GM23338 (cell line): Measurements from ENCODE around the gene DLGAP4. TPM values are rescaled to one million over a fixed set of nuclear protein-coding genes. Genes with fewer than 3 reads are reported as not detected.

Source experiments
- ATAC-seq: fragments of 200-7000 bp; cut with Tn5 transposase; 3 replicates; pipeline ENCODE4 v1.9.1; 2020
- DNase-seq: peaks from one replicate; pipeline ENCODE4 v3.0.0-alpha.2; 2015; ENCODE audit warnings: low spot score
- H2AFZ ChIP-seq: fragments of 200-600 bp; sonication (generic); 2 replicates; pipeline ENCODE4 v1.8.0; 2016; ENCODE audit warnings: antibody characterized with exemption, mild to moderate bottlenecking, moderate library complexity
- H3F3A ChIP-seq: fragments of 200-600 bp; sonication (generic); replicated peaks from 2 replicates; pipeline ENCODE4 v1.8.0; 2017; ENCODE audit warnings: antibody characterized with exemption, mixed run types, low read depth
- H3K27ac ChIP-seq: fragments of 200-600 bp; sonication (generic); 2 replicates; pipeline ENCODE4 v1.6.1; 2016; ENCODE audit warnings: low read depth
- H3K27me3 ChIP-seq: fragments of 200-600 bp; sonication (generic); 2 replicates; pipeline ENCODE4 v1.8.0; 2016; ENCODE audit warnings: mild to moderate bottlenecking, mixed run types, moderate library complexity; ENCODE audit not compliant: insufficient read depth
- H3K36me3 ChIP-seq: fragments of 200-600 bp; sonication (generic); 2 replicates; pipeline ENCODE4 v1.8.0; 2016; ENCODE audit warnings: mild to moderate bottlenecking; ENCODE audit not compliant: insufficient read depth
- H3K4me1 ChIP-seq: fragments of 200-600 bp; sonication (generic); 2 replicates; pipeline ENCODE4 v1.8.0; 2016; ENCODE audit warnings: mild to moderate bottlenecking, moderate library complexity; ENCODE audit not compliant: insufficient read depth
- H3K4me2 ChIP-seq: fragments of 200-600 bp; sonication (generic); 2 replicates; pipeline ENCODE4 v1.7.1; 2017; ENCODE audit warnings: mixed run types
- H3K4me3 ChIP-seq: fragments of 200-600 bp; sonication (generic); 2 replicates; pipeline ENCODE4 v1.6.1; 2016; ENCODE audit warnings: mixed run types
- H3K79me2 ChIP-seq: fragments of 200-600 bp; sonication (generic); replicated peaks from 2 replicates; pipeline ENCODE4 v1.8.0; 2017; ENCODE audit warnings: mild to moderate bottlenecking; ENCODE audit not compliant: insufficient read depth
- H3K9me2 ChIP-seq: fragments of 200-600 bp; sonication (generic); 2 replicates; pipeline ENCODE4 v1.8.0; 2017; ENCODE audit not compliant: insufficient read depth
- H4K20me1 ChIP-seq: fragments of 200-600 bp; sonication (generic); replicated peaks from 2 replicates; pipeline ENCODE4 v1.8.0; 2017; ENCODE audit warnings: mild to moderate bottlenecking; ENCODE audit not compliant: insufficient read depth
- H3K27ac Mint-ChIP-seq: 2 replicates; pipeline ENCODE4 v1.8.0; 2020; ENCODE audit warnings: inconsistent platforms, mild to moderate bottlenecking, moderate library complexity, mixed read lengths
- H3K27me3 Mint-ChIP-seq: 3 replicates; pipeline ENCODE4 v1.8.0; 2022; ENCODE audit warnings: low read depth, mild to moderate bottlenecking, moderate library complexity, mixed read lengths, inconsistent platforms; ENCODE audit not compliant: insufficient read depth, poor library complexity
- H3K36me3 Mint-ChIP-seq: 3 replicates; pipeline ENCODE4 v1.8.0; 2021; ENCODE audit warnings: low read depth, mild to moderate bottlenecking, inconsistent platforms, moderate library complexity, mixed read lengths
- H3K4me1 Mint-ChIP-seq: 3 replicates; pipeline ENCODE4 v1.8.0; 2020; ENCODE audit warnings: mild to moderate bottlenecking, inconsistent platforms, mixed read lengths
- H3K4me3 Mint-ChIP-seq: 3 replicates; pipeline ENCODE4 v1.8.0; 2021; ENCODE audit warnings: moderate library complexity, mild to moderate bottlenecking, inconsistent platforms, mixed read lengths
- H3K9me3 Mint-ChIP-seq: 3 replicates; pipeline ENCODE4 v1.8.0; 2020; ENCODE audit warnings: moderate library complexity, mild to moderate bottlenecking, inconsistent platforms, mixed read lengths
- CTCF ChIP-seq, 2 experiments: fragments of 200-600 bp in 1 of 2; sonication (generic) in 1 of 2; conservative IDR thresholded peaks; 2 replicates each; pipeline versions ENCODE4 v1.5.1 to v1.6.1; 2016 to 2017; ENCODE audit warnings: antibody characterized with exemption in 2 of 2, low read depth in 2 of 2, mild to moderate bottlenecking in 2 of 2, moderate library complexity in 1 of 2
- ETS1 ChIP-seq: IDR thresholded peaks from 2 replicates; pipeline ENCODE4 v1.6.1; 2016; ENCODE audit warnings: antibody characterized with exemption
- EZH2 ChIP-seq: fragments of 200-600 bp; sonication (generic); IDR thresholded peaks from one replicate; pipeline ENCODE4 v1.8.0; 2017; ENCODE audit warnings: antibody characterized with exemption, mild to moderate bottlenecking, low read depth; ENCODE audit not compliant: unreplicated experiment
- EZH2phosphoT487 ChIP-seq: fragments of 200-600 bp; sonication (generic); IDR thresholded peaks from one replicate; pipeline ENCODE4 v1.8.1; 2018; ENCODE audit warnings: antibody characterized with exemption; ENCODE audit not compliant: unreplicated experiment
- POLR2AphosphoS5 ChIP-seq: IDR thresholded peaks from 2 replicates; pipeline ENCODE4 v1.6.1; 2016; ENCODE audit warnings: antibody characterized with exemption, low read depth
- REST ChIP-seq: IDR thresholded peaks from one replicate; pipeline ENCODE4 v1.6.1; 2018; ENCODE audit warnings: antibody characterized with exemption; ENCODE audit not compliant: unreplicated experiment
- STAT1 ChIP-seq: IDR thresholded peaks from one replicate; pipeline ENCODE4 v1.6.1; 2016; ENCODE audit warnings: antibody characterized with exemption; ENCODE audit not compliant: unreplicated experiment
- ZNF331 ChIP-seq: fragments of 250-450 bp; sonication (Bioruptor Pico); IDR thresholded peaks from 2 replicates; pipeline ENCODE4 v1.5.0; 2020; ENCODE audit warnings: low read depth, mild to moderate bottlenecking, moderate library complexity
- ZNF462 ChIP-seq: fragments of 250-450 bp; sonication (Bioruptor Pico); IDR thresholded peaks from 2 replicates; pipeline ENCODE4 v1.5.0; 2020; ENCODE audit warnings: mild to moderate bottlenecking, moderate library complexity
- polyA plus RNA-seq: library from polyadenylated mRNA; unstranded; fragments of >200 nt; fragmentation: Nextera tagmentation; extraction: Ambion mirVana; gene quantifications from 2 replicates; pipeline ENCODE4 v1.2.1, GENCODE V29; 2016
- total RNA-seq: library from RNA; depleted of rRNA; stranded (reverse); fragments of >200 nt; shearing (Covaris generic); gene quantifications from 2 replicates; pipeline ENCODE4 v1.2.3, GENCODE V29; 2014

The DLGAP4 gene
- total and polyA plus RNA-seq, 2 experiments from 2014 or later, result 46.1 to 52.2 TPM

- TF ChIP-seq REST, result no peak
- TF ChIP-seq POLR2AphosphoS5, result no peak
- no peak for TF ChIP-seq EZH2phosphoT487
- no peak for TF ChIP-seq STAT1
- TF ChIP-seq EZH2, result no peak
- TF ChIP-seq ETS1, result no peak
- TF ChIP-seq ZNF331 (CRISPR knock-in tag), result no peak
Observed at GRCh38 chr20:36396847-36397630, 90.9 kb downstream of the DLGAP4 start (continued).

GRCh38 chr20:36398515-36398914, 92.4 kb downstream of the DLGAP4 start:
- Histone ChIP-seq H3K4me3 (no peak overlapping the region), H3K4me2 (no peak overlapping the region), H3K27ac (no peak overlapping the region), H4K20me1 (peaks cover 3% of the 10 kb centered on the region; the same call in 1 of the 2 replicates), H2AFZ (no peak overlapping the region), H3K27me3 (no peaks in the 10 kb centered on the region), H3K4me1 (peaks cover 9% of the 10 kb centered on the region), H3K79me2 (no peaks in the 10 kb centered on the region), H3F3A (no peaks in the 10 kb centered on the region), H3K36me3 (no peaks in the 10 kb centered on the region), H3K9me2 (no peaks in the 10 kb centered on the region)
- peaks cover 12% of the 10 kb centered on the region for H3K27me3 Mint-ChIP-seq
- no peak overlapping the region for H3K4me3 Mint-ChIP-seq
- no peak overlapping the region for H3K27ac Mint-ChIP-seq
- H3K4me1 Mint-ChIP-seq, result peaks cover 16% of the 10 kb centered on the region
- ATAC-seq, result no peak
- no peaks in the 10 kb centered on the region; the same call in 2 of the 3 replicates for H3K36me3 Mint-ChIP-seq
- DNase-seq, result no peak
- H3K9me3 Mint-ChIP-seq, result no peaks in the 10 kb centered on the region; the same call in 2 of the 3 replicates
- TF ChIP-seq ZNF331 (CRISPR knock-in tag) (no peak), CTCF (conservative IDR thresholded peaks at IDR 0.05; ENCODE audit: low read depth in 2 of 2) (no peak), STAT1 (no peak), ZNF462 (CRISPR knock-in tag) (no peak), EZH2phosphoT487 (no peak), EZH2 (no peak)
